HG02763 (cell line): ENCODE results near the gene CLNK.

Source experiments
- ATAC-seq: cut with Tn5 transposase; IDR thresholded peaks from one replicate; pipeline ENCODE4 v1.9.1; 2021; ENCODE audit warnings: mild to moderate bottlenecking, moderate library complexity; ENCODE audit not compliant: unreplicated experiment

The CLNK gene

GRCh38 chr4:10460313-10461047 lies 224.1 kb downstream of the CLNK start:
- no peak for ATAC-seq

- ATAC-seq = no peak
These were observed 225.3 kb downstream of the CLNK start for GRCh38 chr4:10459305-10459704.

- ATAC-seq = no peak
These were observed 226.4 kb downstream of the CLNK start for GRCh38 chr4:10458177-10458576.

GRCh38 chr4:10457255-10457801 lies 227.2 kb downstream of the CLNK start, which contains the start of gene ZNF518B:
Gene ZNF518B, minus strand, starts transcription at chr4:10457426. Its CDS starts 11,098 bp downstream, at chr4:10446328.
- peak; percentile 72 for ATAC-seq

- ATAC-seq = peak; percentile 44
These were observed 227.8 kb downstream of the CLNK start for GRCh38 chr4:10456595-10457254.

GRCh38 chr4:10456260-10456594 lies 228.3 kb downstream of the CLNK start:
- no peak for ATAC-seq

GRCh38 chr4:10455133-10455532 lies 229.4 kb downstream of the CLNK start:
- ATAC-seq = no peak

- ATAC-seq = no peak
These were observed 229.8 kb downstream of the CLNK start for GRCh38 chr4:10454726-10455125.

- ATAC-seq = no peak
These were observed 230.4 kb downstream of the CLNK start for GRCh38 chr4:10454121-10454520.

GRCh38 chr4:10448991-10449390 lies 235.6 kb downstream of the CLNK start:
- ATAC-seq = no peak

- ATAC-seq = no peak
These were observed 241.6 kb downstream of the CLNK start for GRCh38 chr4:10442976-10443375.

- no peak for ATAC-seq
These were observed 243.1 kb downstream of the CLNK start for GRCh38 chr4:10441512-10441911.

- no peak for ATAC-seq
These were observed 245.6 kb downstream of the CLNK start for GRCh38 chr4:10438924-10439323.

- no peak for ATAC-seq
These were observed 246.8 kb downstream of the CLNK start for GRCh38 chr4:10437735-10438134.
